ENCODE measurements around the gene CCN6.
"Not testable (repeated sequence)": the region's sequence is repeated elsewhere in the genome, so short reads cannot be mapped to it uniquely, and the experiment has no call there.

The CCN6 gene

GRCh38 chr6:112051251-112051740 lies 2.6 kb upstream of the CCN6 start:
- not testable (repeated sequence) for DNase-seq (ENCODE audit: low spot score)

- no peak for DNase-seq (ENCODE audit: low spot score)
Measured at GRCh38 chr6:112054555-112055190, 769 bp downstream of the CCN6 start.

- peak; percentile 46 for DNase-seq (ENCODE audit: low spot score)
Measured at GRCh38 chr6:112058243-112059032, 4.5 kb downstream of the CCN6 start.

- DNase-seq (ENCODE audit: low spot score), result no peak
Measured at GRCh38 chr6:112061605-112062004, 7.7 kb downstream of the CCN6 start.

GRCh38 chr6:112062966-112063365 lies 9.1 kb downstream of the CCN6 start:
- no peak for DNase-seq (ENCODE audit: low spot score)

GRCh38 chr6:112065426-112065986 lies 11.6 kb downstream of the CCN6 start:
- DNase-seq (ENCODE audit: low spot score), result no peak

- no peak for DNase-seq (ENCODE audit: low spot score)
Measured at GRCh38 chr6:112066606-112067005, 12.7 kb downstream of the CCN6 start.

- DNase-seq (ENCODE audit: low spot score), result no peak
Measured at GRCh38 chr6:112081569-112081968, 27.7 kb downstream of the CCN6 start.

- DNase-seq (ENCODE audit: low spot score), result no peak
Measured at GRCh38 chr6:112085286-112086065, 31.6 kb downstream of the CCN6 start.

- DNase-seq (ENCODE audit: low spot score), result peak; percentile 44
Measured at GRCh38 chr6:112086744-112087135, 32.8 kb downstream of the CCN6 start.

- DNase-seq (ENCODE audit: low spot score), result peak; percentile 96
Measured at GRCh38 chr6:112087136-112087911, 33.4 kb downstream of the CCN6 start, which contains the start of the genes FAM229B and TUBE1. FAM229B (plus strand) TSS chr6:112087591; CDS start chr6:112099284, 11,693 bp downstream. TUBE1 (minus strand) TSS chr6:112087482; CDS start chr6:112087434, 48 bp downstream.

GRCh38 chr6:112087916-112088315 lies 34.0 kb downstream of the CCN6 start:
- DNase-seq (ENCODE audit: low spot score), result no peak

- DNase-seq (ENCODE audit: low spot score), result no peak
Measured at GRCh38 chr6:112096901-112097300, 43.0 kb downstream of the CCN6 start.

- peak; percentile 15 for DNase-seq (ENCODE audit: low spot score)
Measured at GRCh38 chr6:112100561-112100960, 46.7 kb downstream of the CCN6 start.

GRCh38 chr6:112106026-112106425 lies 52.1 kb downstream of the CCN6 start:
- DNase-seq (ENCODE audit: low spot score), result not testable (repeated sequence)

GRCh38 chr6:112106562-112106961 lies 52.7 kb downstream of the CCN6 start:
- no peak for DNase-seq (ENCODE audit: low spot score)

GRCh38 chr6:112109262-112109661 lies 55.4 kb downstream of the CCN6 start:
- no peak for DNase-seq (ENCODE audit: low spot score)

- DNase-seq (ENCODE audit: low spot score), result no peak
Measured at GRCh38 chr6:112113431-112113830, 59.5 kb downstream of the CCN6 start.

GRCh38 chr6:112113918-112114317 lies 60.0 kb downstream of the CCN6 start:
- no peak for DNase-seq (ENCODE audit: low spot score)

GRCh38 chr6:112114577-112115223 lies 60.8 kb downstream of the CCN6 start:
- no peak for DNase-seq (ENCODE audit: low spot score)

- DNase-seq (ENCODE audit: low spot score), result no peak
Measured at GRCh38 chr6:112116221-112116620, 62.3 kb downstream of the CCN6 start.
